H1 (cell line): Measurements from ENCODE around the gene PTPRG.

Experiments used
- EP300 ChIP-seq, 2 experiments: IDR thresholded peaks; 1 replicate in 1 of 2; 2 replicates in 1 of 2; pipeline ENCODE4 v1.6.1; 2011 to 2012; ENCODE audit warnings: low read depth in 2 of 2, low read length in 2 of 2, mild to moderate bottlenecking in 2 of 2, borderline replicate concordance in 1 of 2, inconsistent platforms in 1 of 2, moderate library complexity in 1 of 2
- PHF8 ChIP-seq: fragments of 200-600 bp; sonication (generic); conservative IDR thresholded peaks from 2 replicates; pipeline ENCODE4 v1.7.1; 2012; ENCODE audit warnings: low read depth, mild to moderate bottlenecking, inconsistent platforms, low read length, moderate library complexity
- TF ChIP-seq, protein P1 (sequence below), 3 experiments: IDR thresholded peaks; 1 replicate in 2 of 3; 2 replicates in 1 of 3; pipeline versions ENCODE4 v1.5.1 to v1.6.1; 2011; ENCODE audit warnings: low read length in 3 of 3, mild to moderate bottlenecking in 3 of 3, inconsistent platforms in 2 of 3, low read depth in 1 of 3, moderate library complexity in 1 of 3; ENCODE audit not compliant: insufficient read depth in 1 of 3; ENCODE audit errors: control extremely low read depth in 1 of 3

- TF ChIP-seq PHF8 (no peak), EP300 (IDR thresholded peaks at IDR 0.05; ENCODE audit: borderline replicate concordance in 1 of 2, low read depth in 2 of 2, low read length in 2 of 2) (no peak)
- TF ChIP-seq, protein P1, sequence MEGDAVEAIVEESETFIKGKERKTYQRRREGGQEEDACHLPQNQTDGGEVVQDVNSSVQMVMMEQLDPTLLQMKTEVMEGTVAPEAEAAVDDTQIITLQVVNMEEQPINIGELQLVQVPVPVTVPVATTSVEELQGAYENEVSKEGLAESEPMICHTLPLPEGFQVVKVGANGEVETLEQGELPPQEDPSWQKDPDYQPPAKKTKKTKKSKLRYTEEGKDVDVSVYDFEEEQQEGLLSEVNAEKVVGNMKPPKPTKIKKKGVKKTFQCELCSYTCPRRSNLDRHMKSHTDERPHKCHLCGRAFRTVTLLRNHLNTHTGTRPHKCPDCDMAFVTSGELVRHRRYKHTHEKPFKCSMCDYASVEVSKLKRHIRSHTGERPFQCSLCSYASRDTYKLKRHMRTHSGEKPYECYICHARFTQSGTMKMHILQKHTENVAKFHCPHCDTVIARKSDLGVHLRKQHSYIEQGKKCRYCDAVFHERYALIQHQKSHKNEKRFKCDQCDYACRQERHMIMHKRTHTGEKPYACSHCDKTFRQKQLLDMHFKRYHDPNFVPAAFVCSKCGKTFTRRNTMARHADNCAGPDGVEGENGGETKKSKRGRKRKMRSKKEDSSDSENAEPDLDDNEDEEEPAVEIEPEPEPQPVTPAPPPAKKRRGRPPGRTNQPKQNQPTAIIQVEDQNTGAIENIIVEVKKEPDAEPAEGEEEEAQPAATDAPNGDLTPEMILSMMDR (IDR thresholded peaks at IDR 0.05; ENCODE audit: control extremely low read depth in 1 of 3, insufficient read depth in 1 of 3, low read depth in 1 of 3, low read length in 3 of 3), result no peak
Measured at GRCh38 chr3:62133015-62133414, 571.6 kb downstream of the PTPRG start.
